Transverse colon (tissue), 4 donors: ENCODE results near the gene PRKCA.

Source experiments
- CTCF ChIP-seq, 5 experiments: fragments of 200-600 bp in 3 of 5; fragments of 450-650 bp in 2 of 5; sonication (generic) in 3 of 5; IDR thresholded peaks; 1 replicate in 2 of 5; 2 replicates in 3 of 5; pipeline ENCODE4 v1.5.1; 2016 to 2017; ENCODE audit warnings: antibody characterized with exemption in 5 of 5, inconsistent platforms in 3 of 5, mild to moderate bottlenecking in 2 of 5, moderate library complexity in 1 of 5
- EP300 ChIP-seq: sonication (generic); formaldehyde crosslinking; IDR thresholded peaks from one replicate; pipeline ENCODE4 v1.6.1; 2017; ENCODE audit warnings: antibody characterized with exemption, low read depth
- POLR2A ChIP-seq: fragments of 450-650 bp; IDR thresholded peaks from one replicate; pipeline ENCODE4 v1.6.1; 2016; ENCODE audit warnings: antibody characterized with exemption, mild to moderate bottlenecking, moderate library complexity
- POLR2AphosphoS5 ChIP-seq, 3 donors: sonication (generic); formaldehyde crosslinking; IDR thresholded peaks; one replicate each; pipeline ENCODE4 v1.6.1; 2016; ENCODE audit warnings: antibody characterized with exemption in 3 of 3

GRCh38 chr17:66687570-66688284, 385.3 kb downstream of the PRKCA start:
- TF ChIP-seq CTCF (IDR thresholded peaks at IDR 0.05) (no peak), POLR2A (no peak), POLR2AphosphoS5 (IDR thresholded peaks at IDR 0.05) (no peak), EP300 (no peak)
